ENCODE results near the gene KAZN. TPM values are rescaled to one million over a fixed set of nuclear protein-coding genes. Genes with fewer than 3 reads are reported as not detected.

Gene KAZN
- total RNA-seq, 1 experiment from 2014 or later: 15.6 TPM

GRCh38 chr1:14699620-14700019 lies 101.1 kb downstream of the KAZN start:
- Histone ChIP-seq H4K20me1 (ENCODE audit: insufficient read depth) (no peaks in the 10 kb centered on the region), H3K4me1 (replicated peaks; ENCODE audit: insufficient read depth) (no peaks in the 10 kb centered on the region), H3K36me3 (ENCODE audit: low read depth) (no peaks in the 10 kb centered on the region), H2AFZ (no peak overlapping the region), H3F3A (ENCODE audit: insufficient read depth, low read depth) (no peaks in the 10 kb centered on the region), H3K27ac (no peak overlapping the region), H3K9me3 (ENCODE audit: insufficient read depth, low read depth) (no peaks in the 10 kb centered on the region), H3K4me2 (no peak overlapping the region), H3K9me2 (ENCODE audit: insufficient read depth) (no peaks in the 10 kb centered on the region), H3K27me3 (ENCODE audit: insufficient read depth, low read depth) (peaks cover 20% of the 10 kb centered on the region), H3K79me2 (ENCODE audit: low read depth) (no peaks in the 10 kb centered on the region), H3K4me3 (no peak overlapping the region)
- CTCF ChIA-PET: no interaction called here
- POLR2A ChIA-PET (ENCODE audit: unreplicated experiment): no interaction called here
- intact Hi-C loops (cut with micrococcal nuclease; ENCODE audit: unreplicated experiment): no loop called here
- TF ChIP-seq EZH2 (IDR thresholded peaks at IDR 0.05; ENCODE audit: low read depth) (no peak), CTCF (conservative IDR thresholded peaks at IDR 0.05) (no peak)
- DNase-seq: no peak
- BruUV-seq (replicated peaks): no TSS peak

GRCh38 chr1:14704846-14705245 lies 106.4 kb downstream of the KAZN start:
- ChIA-PET POLR2A (ENCODE audit: unreplicated experiment) (no interaction called here), CTCF (no interaction called here)
- H3K9me3 ChIP-seq (ENCODE audit: insufficient read depth, low read depth): no peaks in the 10 kb centered on the region
- H4K20me1 ChIP-seq (ENCODE audit: insufficient read depth): no peaks in the 10 kb centered on the region
- H3K27me3 ChIP-seq (ENCODE audit: insufficient read depth, low read depth): peaks cover 10% of the 10 kb centered on the region; the same call in 1 of the 2 replicates
- no peak overlapping the region for H3K27ac ChIP-seq
- no peak overlapping the region for H3K4me2 ChIP-seq
- H3F3A ChIP-seq (ENCODE audit: insufficient read depth, low read depth): no peaks in the 10 kb centered on the region
- intact Hi-C loops (cut with micrococcal nuclease; ENCODE audit: unreplicated experiment): no loop called here
- no peak for DNase-seq
- H3K4me3 ChIP-seq: no peak overlapping the region
- TF ChIP-seq EZH2 (IDR thresholded peaks at IDR 0.05; ENCODE audit: low read depth) (no peak), CTCF (conservative IDR thresholded peaks at IDR 0.05) (no peak)
- H3K4me1 ChIP-seq (replicated peaks; ENCODE audit: insufficient read depth): no peaks in the 10 kb centered on the region
- no peaks in the 10 kb centered on the region for H3K36me3 ChIP-seq (ENCODE audit: low read depth)
- no TSS peak for BruUV-seq (replicated peaks)
- H2AFZ ChIP-seq: no peak overlapping the region
- H3K9me2 ChIP-seq (ENCODE audit: insufficient read depth): no peaks in the 10 kb centered on the region
- no peaks in the 10 kb centered on the region for H3K79me2 ChIP-seq (ENCODE audit: low read depth)

GRCh38 chr1:14705824-14706223 lies 107.3 kb downstream of the KAZN start:
- no peaks in the 10 kb centered on the region for H3K36me3 ChIP-seq (ENCODE audit: low read depth)
- H3K9me3 ChIP-seq (ENCODE audit: insufficient read depth, low read depth): no peaks in the 10 kb centered on the region
- BruUV-seq (replicated peaks): no TSS peak
- no peaks in the 10 kb centered on the region for H3K79me2 ChIP-seq (ENCODE audit: low read depth)
- no peaks in the 10 kb centered on the region for H3F3A ChIP-seq (ENCODE audit: insufficient read depth, low read depth)
- H3K9me2 ChIP-seq (ENCODE audit: insufficient read depth): no peaks in the 10 kb centered on the region
- H3K4me1 ChIP-seq (replicated peaks; ENCODE audit: insufficient read depth): no peaks in the 10 kb centered on the region
- no peak overlapping the region for H2AFZ ChIP-seq
- intact Hi-C loops (cut with micrococcal nuclease; ENCODE audit: unreplicated experiment): no loop called here
- H4K20me1 ChIP-seq (ENCODE audit: insufficient read depth): no peaks in the 10 kb centered on the region
- CTCF ChIA-PET: no interaction called here
- POLR2A ChIA-PET (ENCODE audit: unreplicated experiment): no interaction called here
- DNase-seq: no peak
- H3K4me3 ChIP-seq: no peak overlapping the region
- H3K27ac ChIP-seq: no peak overlapping the region
- TF ChIP-seq CTCF (conservative IDR thresholded peaks at IDR 0.05): no peak
- no peak overlapping the region for H3K4me2 ChIP-seq
- peaks cover 8% of the 10 kb centered on the region; the same call in 1 of the 2 replicates for H3K27me3 ChIP-seq (ENCODE audit: insufficient read depth, low read depth)
